GM12874 (cell line): ENCODE results near the gene HSPG2.

Experiments used
- TF ChIP-seq, protein P1 (sequence below): IDR thresholded peaks from 2 replicates; pipeline ENCODE4 v1.5.1; 2011; ENCODE audit warnings: low read depth, mild to moderate bottlenecking, control low read depth, low read length, moderate library complexity; ENCODE audit not compliant: insufficient read depth

Gene HSPG2

GRCh38 chr1:21925334-21925940 lies 11.7 kb downstream of the HSPG2 start:
- TF ChIP-seq, protein P1, sequence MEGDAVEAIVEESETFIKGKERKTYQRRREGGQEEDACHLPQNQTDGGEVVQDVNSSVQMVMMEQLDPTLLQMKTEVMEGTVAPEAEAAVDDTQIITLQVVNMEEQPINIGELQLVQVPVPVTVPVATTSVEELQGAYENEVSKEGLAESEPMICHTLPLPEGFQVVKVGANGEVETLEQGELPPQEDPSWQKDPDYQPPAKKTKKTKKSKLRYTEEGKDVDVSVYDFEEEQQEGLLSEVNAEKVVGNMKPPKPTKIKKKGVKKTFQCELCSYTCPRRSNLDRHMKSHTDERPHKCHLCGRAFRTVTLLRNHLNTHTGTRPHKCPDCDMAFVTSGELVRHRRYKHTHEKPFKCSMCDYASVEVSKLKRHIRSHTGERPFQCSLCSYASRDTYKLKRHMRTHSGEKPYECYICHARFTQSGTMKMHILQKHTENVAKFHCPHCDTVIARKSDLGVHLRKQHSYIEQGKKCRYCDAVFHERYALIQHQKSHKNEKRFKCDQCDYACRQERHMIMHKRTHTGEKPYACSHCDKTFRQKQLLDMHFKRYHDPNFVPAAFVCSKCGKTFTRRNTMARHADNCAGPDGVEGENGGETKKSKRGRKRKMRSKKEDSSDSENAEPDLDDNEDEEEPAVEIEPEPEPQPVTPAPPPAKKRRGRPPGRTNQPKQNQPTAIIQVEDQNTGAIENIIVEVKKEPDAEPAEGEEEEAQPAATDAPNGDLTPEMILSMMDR = no peak

DNA sequence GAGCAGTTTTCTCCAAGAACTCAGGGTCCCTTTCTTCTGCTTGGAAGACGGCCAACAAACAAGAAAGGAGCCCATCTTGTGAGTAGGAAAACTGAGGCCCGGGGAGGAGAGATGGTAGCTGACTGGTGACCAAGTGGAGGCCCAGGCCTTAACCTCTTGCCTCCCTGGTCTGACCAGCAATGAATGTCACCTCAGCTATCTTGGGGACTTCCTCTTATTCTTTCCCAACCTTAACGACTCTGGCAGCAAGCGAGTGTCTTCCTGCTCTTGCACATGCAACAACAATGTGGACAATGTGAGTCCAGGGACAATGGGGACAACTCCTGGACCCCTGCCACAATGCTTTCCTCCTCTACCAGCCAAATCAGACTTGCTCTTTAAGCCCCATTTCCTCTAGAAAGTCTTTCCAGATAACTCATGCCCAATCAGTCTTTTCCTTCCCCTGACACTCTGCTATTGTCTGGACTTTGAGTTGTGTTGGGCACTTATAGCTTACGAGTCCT lies 12.6 kb downstream of the HSPG2 start:
- TF ChIP-seq, protein P1 = no peak

DNA sequence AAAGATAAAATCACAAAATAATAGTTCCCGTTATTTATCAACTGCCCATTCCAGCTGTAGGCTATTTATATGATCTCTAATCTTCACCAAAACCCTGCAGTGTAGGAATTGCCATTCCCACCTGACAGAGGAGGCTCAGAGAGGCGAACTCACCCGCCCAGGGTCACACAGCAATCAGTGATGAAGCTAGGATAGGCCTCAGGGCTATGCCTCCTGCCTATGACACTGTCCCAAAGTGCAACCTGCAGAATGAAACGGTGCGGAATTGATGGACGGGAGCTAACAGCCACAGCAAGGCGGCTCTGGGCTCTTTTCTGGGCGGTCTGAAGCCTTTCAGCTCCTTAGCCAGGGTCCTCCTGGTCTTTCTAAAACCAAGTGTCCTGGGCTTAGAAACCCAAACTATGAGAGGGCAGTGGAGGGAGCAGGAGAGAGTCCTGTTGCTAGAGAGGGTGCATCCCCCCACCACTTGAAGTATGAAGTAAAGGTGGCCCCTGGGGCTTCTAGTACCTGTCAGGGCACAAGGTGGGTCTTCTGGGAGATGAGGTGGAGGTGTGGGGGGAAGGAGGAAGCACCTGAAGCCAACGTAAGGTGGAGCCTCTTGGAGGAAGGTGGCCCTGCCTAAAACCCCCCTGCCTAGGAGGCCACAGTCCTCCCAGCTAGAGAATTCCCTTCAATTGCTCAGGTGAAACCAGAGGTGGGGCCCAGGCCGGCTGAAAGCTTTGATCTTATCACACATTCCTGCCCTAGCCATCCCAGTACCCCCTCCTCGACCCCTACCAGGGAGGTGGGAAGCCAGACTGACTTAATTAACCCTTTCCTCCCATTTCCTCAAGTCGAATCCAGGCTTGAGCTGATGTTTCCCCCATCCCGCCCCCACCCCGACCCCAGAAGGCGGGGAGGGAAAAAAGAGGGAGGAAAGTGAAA lies 14.8 kb downstream of the HSPG2 start:
- TF ChIP-seq, protein P1 = no peak

GRCh38 chr1:21921100-21921875 lies 15.8 kb downstream of the HSPG2 start:
- TF ChIP-seq, protein P1 = no peak

- TF ChIP-seq, protein P1 = no peak
Observed at GRCh38 chr1:21919520-21919919, 17.6 kb downstream of the HSPG2 start.

GRCh38 chr1:21916447-21917238 lies 20.5 kb downstream of the HSPG2 start:
- TF ChIP-seq, protein P1 = no peak
